GM19397 (cell line): ENCODE results near the gene GPR143.
A peak's percentile ranks its signal among the peaks of the same experiment; 100 is the strongest.

Source experiments
- ATAC-seq: cut with Tn5 transposase; IDR thresholded peaks from one replicate; pipeline ENCODE4 v1.9.1; 2021; ENCODE audit warnings: mild to moderate bottlenecking, moderate library complexity; ENCODE audit not compliant: unreplicated experiment

The GPR143 gene

DNA sequence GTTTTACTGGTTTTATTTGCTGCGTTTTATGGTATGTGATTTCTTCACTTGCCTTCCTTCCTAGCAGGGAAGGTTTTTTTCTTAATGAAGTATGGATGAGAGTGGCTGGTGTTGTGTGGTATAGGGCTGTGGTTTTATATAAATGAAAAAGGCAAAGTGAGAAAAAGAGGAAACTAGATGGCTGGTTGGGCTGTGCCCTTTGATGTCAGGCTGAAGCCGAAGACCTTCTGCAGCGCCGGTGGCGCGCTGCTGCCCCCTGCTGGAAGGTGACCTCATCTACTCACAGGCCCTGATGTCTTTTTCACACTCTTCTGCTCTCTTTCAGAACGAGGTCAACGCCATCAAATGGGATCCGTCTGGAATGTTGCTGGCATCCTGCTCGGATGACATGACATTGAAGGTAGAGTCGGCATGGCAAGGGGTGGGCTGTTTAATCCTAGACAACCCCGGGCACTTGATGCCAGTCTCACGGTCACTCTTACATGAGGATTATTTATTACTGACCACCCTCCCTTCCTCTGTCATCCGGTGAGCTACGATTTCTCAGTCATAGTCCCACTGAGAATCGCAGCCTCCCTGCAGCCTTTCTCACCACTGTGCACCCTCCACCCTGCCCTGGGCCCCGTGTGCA lies 56.6 kb downstream of the GPR143 start:
- ATAC-seq = peak; percentile 75

DNA sequence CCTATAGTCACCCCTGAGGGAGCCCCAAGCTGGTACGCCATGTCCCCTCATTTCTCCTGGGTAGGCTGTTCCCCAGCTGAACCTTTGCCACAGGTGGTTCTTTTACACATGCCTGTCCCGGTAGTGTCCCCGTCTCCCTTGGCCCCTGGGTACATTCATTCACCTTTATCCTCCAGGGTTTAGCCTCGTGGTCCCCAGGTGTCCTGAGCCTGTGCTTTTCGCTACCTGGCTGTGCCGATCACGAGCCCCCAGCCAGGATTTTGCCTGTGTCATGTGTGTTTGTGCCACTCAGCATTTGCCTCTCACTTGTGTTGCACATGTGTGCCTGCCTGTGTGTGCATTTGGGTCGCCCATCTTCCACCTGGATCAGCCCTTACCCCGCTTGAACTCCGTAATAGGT lies 57.6 kb downstream of the GPR143 start:
- no peak for ATAC-seq

DNA sequence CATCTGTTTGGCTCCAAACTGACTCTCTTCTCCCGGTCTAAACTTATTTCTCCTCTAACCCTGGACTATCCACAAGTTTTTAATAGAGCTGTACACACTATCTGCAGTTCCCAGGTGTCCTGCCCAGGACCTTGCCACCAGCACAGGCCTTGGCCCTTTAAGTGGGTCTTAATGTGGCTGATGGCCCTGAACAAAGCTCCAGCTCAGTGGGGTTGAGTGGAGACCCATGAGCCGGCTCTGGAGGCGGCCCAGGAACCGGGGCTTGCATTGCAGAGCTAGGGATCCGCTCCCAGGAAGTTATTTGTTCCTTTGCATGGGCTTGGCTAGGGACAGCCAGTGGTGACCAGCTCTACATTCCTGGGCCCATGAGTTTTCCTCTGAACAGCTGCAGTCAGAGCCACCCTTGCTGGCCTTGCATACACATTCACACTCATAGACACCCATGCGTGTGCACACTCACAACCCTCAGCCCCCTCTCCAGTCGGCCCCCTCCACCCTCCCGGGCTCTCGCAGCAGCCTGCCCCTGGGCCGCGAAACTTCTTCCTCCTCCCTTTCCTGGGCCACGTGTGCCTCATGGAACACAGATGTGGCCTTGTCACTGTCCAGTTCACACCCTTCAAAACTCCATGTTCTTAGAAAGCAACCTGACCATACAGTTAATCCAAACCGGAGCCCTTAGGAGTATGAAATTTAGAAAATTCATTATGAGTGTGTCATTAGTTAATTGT lies 58.2 kb downstream of the GPR143 start:
- ATAC-seq = no peak

DNA sequence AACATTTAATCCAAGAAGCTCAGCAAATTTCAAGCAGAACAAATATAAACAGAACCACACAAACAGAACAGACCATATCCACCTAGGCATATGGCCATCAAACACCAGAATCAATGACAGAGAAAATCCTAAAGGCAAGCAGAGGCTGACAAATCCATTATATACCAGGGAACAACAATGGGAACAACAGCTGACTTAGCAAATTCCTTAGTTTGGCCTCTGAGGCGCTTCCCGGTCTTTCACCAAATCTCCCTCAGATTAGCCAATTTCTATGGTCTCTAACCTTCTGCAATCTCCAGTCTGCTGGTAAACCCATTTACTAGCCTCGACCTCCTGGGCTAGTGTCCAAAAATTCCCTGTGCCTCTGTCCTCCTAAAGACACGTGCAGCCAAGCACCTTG lies 59.2 kb downstream of the GPR143 start:
- no peak for ATAC-seq

DNA sequence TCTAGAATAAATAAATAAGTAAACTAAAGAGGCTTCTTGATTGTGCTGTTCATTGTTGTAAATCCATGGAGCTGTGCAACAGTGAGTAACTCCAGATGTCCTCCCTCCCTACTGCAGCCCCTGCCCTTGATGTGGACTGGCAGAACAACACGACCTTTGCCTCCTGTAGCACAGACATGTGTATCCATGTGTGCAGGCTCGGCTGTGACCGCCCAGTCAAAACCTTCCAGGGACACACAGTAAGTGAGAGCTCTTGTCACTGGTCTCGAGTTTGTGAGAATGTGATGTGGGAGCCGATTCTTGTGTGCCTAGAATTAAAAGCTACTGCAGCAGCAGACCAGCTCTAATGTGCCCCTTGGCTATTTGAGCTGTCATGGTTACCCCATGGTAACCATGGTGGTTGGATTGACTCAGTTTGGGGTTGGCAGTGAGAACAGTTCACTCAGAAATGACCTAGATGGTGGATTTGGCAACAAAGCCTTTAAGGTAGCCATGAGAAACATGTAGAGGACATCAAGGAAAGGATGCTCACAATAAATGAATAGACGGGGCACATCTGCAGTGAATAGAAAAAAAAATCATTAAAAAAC lies 60.7 kb downstream of the GPR143 start:
- ATAC-seq = no peak

DNA sequence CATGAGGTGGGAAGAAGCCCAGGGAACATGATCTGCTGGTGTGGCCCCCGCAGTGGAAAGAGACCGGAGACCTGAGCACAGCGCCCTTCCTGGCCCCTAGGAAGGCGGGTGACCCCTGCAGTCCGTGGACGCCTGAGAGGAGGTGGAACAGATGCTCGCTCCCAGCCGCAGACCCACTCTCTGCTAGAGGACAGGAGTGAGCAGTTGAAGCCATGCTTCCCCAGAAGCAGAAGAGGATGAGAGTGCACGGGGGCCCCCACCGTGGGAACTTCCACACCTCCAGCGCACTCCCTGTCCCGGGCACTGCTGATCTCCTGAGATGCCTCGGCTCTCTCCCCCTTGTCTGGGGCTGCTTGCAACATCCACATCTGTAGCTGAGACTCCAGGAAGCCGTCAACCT lies 62.2 kb downstream of the GPR143 start:
- no peak for ATAC-seq

DNA sequence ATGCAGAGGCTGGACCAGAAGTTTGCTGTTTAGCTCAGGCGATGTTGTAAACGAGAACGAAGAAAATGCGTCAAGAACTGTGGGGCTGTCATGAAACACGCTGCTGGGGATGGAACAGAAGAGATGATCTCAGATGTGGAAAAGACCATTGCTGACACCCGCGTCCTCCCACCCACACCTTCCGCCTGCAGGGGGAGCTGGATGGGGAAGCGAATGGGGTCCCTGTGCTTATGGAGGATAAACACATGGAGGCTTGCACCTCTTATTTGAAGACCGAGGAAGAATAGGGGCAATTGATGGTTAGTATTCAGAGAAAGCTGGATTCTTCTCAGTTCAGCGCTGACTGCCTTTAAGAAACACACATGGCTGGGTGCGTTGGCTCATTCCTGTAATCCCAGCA lies 63.9 kb downstream of the GPR143 start:
- ATAC-seq = no peak

DNA sequence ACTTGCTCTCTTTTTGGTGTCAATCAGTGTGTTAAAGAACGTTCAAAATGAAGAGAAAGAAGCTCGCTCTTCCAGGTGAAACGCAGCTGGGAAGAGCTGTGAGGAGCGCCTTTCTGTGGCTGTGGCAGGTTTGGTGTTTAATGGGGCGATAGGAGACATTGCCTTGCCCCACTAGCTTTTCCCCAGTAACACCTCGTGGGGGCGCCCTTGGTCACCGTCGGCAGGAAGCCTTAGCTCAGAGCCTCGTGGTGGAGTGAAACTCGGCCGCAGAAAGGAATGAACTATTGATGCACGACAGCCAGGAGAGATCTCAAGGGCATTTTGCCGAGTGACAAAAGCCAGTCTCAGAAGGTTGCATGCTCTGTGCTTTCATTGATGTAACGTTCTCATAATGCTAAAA lies 65.1 kb downstream of the GPR143 start:
- no peak for ATAC-seq

DNA sequence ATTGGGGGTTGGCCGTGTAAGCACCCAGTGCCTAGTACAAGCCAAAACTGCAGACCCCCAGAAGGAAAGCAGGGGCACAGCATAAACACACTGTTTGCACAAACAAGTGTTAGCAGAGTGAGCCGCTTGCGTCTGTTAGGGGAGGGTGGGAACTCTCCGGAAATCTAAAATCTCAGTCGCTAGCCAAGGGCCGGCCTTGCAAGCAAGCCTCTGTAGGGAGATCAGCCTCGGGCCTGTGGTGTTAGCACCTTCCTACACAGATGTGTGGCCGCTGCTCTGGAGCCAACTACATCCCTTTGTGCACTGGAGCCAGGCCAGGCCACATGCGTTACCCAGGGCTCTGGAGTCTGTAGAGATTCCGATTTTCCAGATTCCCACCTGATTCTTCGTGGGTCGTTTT lies 67.1 kb downstream of the GPR143 start:
- no peak for ATAC-seq

DNA sequence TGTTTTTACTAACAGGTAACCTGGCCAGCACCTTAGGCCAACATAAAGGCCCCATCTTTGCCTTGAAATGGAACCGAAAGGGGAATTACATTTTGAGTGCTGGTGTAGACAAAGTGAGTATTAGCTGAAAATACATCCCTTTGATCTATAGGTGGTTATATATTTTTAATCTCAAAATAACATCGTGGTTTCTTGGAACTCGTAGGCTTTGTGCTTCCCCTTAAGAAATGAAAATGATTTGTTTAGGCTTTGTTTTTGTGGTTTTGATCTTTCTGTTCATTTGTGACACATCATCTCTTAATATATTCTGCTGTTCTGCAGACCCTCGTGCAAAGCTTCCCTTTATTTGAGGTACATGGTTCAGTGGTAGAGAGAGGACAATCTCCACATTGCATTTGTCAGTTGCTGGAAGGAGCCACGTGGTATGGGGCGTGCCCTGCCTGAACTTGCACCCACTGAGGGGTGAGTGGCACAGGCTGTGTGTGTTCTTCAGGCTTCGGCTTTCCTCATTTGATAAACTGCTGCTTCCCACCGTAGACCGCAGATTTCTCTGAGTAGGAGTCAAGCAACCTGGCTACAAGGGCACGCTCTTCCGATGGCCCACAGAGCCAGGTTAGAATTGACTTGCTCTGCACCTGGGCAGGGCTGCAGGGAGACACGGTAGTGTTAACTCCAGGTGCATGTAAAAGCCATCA lies 72.2 kb downstream of the GPR143 start:
- ATAC-seq = no peak

DNA sequence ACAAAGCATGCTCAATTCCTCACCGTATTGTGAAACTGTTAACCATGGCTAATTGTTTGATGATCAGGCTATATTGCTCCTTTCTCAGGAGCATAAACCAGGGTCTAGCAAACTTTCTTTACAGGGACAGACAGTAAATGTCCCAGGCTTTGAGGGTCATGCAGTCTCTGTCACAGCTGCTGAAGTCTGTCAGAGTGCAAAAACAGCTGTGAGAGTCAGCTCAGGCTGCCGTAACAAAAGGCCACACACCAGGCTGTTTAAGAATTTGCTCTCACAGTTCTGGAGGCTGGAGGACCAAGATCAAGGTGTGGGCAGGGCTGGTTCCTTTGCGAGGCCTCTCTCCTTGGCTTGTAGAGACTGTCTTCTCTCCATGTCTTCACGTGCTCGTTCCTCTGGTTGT lies 75.6 kb downstream of the GPR143 start:
- ATAC-seq = no peak

DNA sequence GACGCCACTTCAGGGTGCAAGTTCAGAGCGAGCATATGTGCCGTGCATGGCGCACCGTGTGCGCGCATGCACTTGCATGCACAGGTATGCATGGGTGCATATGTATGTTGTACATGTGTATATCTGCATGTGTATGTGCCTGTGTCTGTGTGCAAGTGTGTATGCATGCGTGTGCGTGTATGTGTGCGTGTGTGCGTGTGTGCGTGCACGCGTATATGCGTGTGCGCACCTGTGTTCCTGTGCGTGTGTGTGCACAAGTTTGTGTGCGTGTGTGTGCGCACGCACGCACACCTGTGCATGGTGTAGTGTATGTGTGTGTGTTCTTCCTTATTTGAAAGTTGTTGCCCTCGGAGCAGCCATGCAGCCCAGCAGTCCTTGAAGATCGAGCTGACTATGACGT lies 76.8 kb downstream of the GPR143 start:
- ATAC-seq = no peak

DNA sequence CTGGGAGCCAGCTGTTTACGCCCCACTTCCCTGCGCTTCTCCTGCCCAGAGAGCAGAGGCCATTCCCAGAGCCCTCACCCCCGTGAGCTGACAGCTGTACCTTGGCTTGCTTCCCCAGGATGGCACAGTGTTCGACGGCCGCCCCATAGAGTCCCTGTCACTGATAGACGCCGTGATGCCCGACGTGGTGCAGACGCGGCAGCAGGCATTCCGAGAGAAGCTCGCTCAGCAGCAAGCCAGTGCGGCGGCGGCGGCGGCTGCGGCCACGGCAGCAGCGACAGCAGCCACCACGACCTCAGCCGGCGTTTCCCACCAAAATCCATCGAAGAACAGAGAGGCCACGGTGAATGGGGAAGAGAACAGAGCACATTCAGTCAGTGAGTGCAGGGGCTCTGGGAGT lies 77.7 kb downstream of the GPR143 start:
- ATAC-seq = no peak

DNA sequence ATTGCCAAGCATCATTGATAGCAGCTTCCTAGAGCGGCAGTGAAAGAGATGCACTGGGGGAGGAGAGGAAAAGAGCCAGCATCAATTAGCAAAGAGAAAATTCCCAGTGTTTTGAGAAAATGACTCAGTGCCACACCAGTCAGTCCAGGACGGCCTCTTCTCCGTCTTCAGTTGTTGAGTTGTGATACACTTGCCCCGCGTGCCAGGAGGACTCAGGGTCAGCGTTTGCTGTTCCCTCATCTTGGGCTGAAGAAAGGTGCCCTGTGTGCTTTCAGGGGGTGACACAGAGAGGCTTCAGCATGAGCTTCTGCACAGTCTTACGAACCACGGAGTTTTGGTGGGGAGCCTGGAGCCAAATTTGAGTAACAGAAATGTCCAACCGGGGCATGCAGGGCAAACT lies 82.3 kb downstream of the GPR143 start:
- ATAC-seq = no peak

DNA sequence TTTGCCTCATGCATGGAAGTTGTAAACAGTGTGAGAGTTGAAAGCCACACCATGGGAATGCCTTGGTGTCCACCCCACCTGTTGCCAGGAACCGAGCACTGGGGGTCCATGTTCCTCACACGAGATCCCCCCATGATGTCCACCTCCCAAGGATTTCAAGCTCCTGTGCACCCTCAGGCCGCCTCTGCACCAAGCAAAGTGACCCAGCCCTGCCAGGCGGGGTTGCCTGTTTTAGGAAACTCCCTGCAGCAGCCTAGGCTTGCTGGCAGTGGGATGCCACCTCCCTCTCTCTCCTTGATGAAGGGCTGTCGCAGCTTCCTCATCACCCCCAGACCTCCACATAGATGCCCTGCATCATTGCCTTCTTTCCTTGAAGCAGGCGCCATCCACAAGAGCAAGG lies 82.8 kb downstream of the GPR143 start:
- ATAC-seq = no peak

DNA sequence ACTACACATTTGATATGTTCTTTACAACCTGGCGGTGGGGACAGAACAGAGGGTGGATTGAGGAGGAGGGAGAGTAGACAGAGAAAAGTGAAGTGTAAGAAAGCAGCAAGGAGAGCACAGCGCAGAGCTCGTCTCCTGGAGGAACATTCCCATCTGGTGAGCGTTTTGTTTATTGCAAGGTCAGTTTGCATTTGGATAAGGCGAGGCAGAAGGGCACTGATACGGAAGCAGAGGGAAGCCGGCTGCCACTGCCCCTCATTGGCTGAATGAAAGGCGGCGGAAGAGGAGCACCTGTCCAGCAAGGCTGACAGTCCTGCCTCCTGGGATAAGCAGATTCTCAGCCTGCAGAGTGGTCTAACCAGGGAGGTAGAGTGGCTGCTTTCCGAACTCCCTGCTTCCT lies 83.2 kb downstream of the GPR143 start:
- no peak for ATAC-seq

DNA sequence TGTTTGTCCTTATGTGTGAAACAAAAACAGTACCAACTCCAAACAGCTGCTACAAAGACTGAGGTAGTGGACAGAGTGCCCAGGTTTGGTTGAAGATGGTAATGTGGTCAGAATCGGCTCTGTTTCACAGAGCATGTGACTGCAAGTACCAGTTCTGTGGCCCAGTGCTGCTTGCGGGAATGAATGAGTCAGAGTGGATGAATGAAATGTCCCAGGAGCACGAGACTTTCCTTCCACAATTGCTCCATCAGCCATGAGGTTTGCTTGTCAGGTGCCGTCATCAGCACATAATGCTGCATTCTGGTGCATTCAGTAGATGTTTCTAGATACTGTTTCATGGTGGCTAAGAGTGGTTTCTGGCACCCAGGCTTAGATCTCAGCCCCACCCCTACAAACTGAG lies 84.2 kb downstream of the GPR143 start:
- no peak for ATAC-seq

DNA sequence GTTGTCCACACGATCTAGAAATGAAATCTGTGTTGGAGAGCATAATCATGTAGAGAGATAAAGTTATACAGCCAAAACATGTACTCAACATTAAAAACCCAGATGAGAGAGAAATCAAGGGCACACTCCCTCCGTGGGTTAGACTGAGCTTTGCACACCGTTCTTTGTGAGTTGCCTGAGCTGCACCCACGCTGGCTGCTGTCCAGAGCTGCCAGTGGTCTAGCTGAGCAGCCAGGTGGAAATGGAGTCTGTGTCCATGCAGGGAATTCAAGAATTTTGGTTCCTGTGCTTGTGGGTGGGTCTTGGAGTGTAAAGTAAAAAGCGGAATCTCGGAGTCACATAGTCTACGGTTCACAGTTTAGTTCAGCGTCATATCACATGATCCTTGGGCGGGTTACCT lies 84.6 kb downstream of the GPR143 start:
- ATAC-seq = no peak

DNA sequence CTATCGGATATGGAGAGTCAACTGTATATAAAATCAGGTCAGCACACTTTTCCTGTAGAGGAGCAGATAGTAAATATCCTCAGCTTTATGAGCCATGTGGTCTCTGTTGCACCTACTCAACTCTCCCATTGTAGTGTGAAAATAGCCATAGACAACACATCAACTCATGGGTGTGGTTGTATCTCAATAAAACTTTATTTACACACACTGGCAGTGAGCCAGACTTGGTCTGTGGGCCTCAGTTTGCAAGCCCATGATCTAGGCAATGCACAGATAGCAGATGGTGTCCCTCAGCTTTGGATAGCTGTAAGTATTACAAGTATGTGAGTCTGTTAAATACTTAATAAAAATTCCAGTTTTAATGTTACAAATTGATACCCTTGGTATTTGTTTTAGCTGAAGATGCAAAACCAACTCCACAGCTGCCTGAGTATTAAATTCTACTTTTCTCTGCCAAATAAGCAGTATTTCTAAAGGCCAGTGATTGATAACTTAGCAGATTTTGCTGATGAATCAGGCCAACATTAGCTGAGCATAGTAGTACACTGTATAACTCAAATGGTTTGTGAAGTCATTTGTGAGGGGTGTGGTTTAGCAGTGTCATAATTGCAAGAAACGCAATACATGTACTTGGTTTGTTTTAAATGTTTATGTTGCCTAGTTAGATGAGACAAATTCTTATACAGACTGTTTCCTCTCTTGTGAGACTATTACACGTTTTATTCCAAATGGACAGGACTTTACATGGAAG lies 87.3 kb downstream of the GPR143 start:
- no peak for ATAC-seq

DNA sequence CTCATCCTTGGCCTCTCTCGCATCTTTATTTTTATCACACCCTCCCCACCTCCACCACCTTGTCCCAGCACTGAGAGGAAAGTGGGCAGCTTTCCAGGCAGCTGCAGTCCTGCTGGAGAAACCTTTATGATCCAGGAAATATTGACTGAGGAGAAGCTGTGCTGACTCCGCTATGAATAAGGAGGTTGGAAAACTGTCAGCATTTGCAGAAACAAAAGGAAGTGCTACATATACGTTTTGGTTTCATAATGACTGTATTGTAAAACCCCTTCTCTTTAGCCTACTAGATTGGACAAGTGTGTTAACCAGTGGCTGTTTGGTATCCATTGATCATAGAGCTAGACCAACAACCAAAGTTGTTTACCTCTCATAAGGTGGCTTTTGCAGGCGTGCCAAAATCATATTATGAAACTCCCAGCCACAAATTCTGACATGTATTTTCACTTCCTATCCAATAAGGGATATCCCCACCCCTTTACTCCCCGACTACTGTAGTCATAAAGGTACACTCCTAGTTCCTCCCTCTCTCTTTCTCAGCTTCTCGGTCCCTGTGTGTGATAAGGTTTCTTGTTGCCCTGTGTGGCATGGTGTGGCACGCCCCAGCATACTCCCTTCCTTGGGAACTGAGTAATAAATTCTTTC lies 88.4 kb downstream of the GPR143 start:
- ATAC-seq = peak; percentile 95

DNA sequence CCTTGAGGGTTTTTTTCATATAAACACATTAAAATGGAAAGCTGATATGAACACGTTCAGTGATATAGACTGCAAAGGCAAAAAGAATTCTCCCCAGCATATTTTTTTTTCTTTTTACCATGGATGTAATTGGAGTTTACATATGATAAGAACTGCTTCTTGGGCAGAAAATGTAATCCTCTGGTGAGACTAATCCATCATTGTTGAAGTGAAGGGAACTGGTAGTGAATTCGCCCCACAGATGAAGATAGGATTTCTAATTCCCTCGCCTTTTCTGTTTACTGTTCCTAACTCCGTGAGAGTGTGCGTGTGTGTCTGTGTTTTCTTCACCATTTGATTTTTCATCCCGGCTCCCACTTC lies 88.9 kb downstream of the GPR143 start:
- ATAC-seq = no peak
